ENCODE data around the gene TBX10. TPM values are rescaled to one million over a fixed set of nuclear protein-coding genes. Genes with fewer than 3 reads are reported as not detected.

Gene TBX10
- not detected in 2 replicates for total RNA-seq

GRCh38 chr11:67639438-67639859, at the start of gene TBX10:
Gene TBX10 (minus strand): TSS chr11:67639763. CDS start chr11:67639472, 291 bp downstream.

DNA sequence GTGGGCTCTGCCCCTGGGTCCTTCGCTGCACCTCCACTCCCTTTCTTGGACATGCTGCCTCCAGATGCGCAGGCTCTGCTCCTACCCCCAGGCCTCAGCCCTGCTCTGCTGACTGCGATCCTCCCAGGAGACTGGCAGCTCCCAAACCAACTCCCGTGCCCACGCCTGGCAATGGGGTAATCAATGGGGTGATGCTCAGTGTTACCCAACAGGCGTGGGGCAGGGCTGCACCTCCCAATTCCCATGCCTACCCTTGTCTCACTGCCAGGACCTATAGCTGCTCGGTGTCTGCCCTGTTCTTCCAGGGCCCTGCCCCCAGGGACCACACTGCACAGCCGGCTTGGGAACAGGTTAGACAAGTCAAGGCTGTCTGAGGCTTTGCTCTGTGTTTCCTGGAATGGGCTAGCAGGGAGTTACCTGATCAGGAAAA, 34.9 kb upstream of the TBX10 start, which contains the start of gene ALDH3B2:
ALDH3B2 (minus strand) TSS at position 182 of the 430 bp plus-strand sequence. CDS start 7,688 bp downstream, outside the sequence.

GRCh38 chr11:67629386-67630227, 10.0 kb downstream of the TBX10 start, which contains the start of gene NUDT8:
Gene NUDT8 (minus strand): TSS chr11:67629937. CDS start chr11:67629911, 26 bp downstream.

DNA sequence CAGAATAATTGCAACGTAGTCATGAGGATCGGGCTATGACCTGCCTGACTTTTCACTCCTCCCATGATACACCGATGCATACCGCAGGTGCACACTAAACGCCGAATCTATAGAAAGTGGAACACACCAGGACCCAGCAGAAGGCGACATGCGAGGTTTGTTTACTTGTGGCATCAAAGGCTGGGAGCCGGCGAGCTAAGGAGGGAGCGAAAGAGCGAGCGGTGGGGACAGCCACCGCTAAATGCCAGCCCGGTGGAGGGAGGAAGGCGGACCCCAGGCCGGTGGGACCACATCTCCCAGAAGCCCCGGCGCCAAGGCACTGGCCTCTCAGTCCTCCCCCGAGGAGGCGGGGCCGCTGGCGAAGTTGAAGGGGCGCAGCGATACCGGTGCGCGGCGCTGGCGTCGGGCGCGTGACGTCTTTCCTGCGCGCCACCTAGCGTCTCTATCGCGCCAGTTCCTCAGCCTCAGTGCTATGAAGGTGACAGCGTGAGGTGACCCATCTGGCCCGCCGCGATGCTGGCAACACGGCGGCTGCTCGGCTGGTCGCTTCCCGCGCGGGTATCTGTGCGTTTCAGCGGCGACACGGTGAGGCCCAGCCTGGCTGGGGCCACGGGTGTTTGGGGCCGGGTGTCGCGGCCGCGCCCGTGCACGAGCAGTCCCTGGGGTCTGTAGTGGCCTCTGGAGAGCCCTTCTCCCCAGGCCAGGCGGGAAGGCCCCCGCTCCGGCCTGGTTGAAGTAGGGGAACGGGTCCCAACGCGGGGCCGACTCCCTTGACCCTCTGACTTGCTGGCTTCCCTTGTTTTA, 32.9 kb downstream of the TBX10 start, which contains the start of gene NDUFV1:
NDUFV1 (plus strand) TSS at position 445 of the 804 bp plus-strand sequence; CDS start at position 514, 69 bp downstream.

DNA sequence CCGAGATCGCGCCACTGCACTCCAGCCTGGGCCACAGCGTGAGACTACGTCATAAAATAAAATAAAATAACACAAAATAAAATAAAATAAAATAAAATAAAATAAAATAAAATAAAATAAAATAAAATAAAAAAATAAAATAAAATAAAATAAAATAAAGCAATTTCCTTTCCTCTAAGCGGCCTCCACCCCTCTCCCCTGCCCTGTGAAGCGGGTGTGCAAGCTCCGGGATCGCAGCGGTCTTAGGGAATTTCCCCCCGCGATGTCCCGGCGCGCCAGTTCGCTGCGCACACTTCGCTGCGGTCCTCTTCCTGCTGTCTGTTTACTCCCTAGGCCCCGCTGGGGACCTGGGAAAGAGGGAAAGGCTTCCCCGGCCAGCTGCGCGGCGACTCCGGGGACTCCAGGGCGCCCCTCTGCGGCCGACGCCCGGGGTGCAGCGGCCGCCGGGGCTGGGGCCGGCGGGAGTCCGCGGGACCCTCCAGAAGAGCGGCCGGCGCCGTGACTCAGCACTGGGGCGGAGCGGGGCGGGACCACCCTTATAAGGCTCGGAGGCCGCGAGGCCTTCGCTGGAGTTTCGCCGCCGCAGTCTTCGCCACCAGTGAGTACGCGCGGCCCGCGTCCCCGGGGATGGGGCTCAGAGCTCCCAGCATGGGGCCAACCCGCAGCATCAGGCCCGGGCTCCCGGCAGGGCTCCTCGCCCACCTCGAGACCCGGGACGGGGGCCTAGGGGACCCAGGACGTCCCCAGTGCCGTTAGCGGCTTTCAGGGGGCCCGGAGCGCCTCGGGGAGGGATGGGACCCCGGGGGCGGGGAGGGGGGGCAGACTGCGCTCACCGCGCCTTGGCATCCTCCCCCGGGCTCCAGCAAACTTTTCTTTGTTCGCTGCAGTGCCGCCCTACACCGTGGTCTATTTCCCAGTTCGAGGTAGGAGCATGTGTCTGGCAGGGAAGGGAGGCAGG, 56.0 kb downstream of the TBX10 start, which contains the start of gene GSTP1:
GSTP1 (plus strand) TSS at position 566 of the 958 bp plus-strand sequence; CDS start at position 598, 32 bp downstream.

Other genes with a start within 250 kb of the TBX10 start
- 5.2 TPM in 2 replicates for gene RAD9A, start 247.8 kb downstream of the TBX10 start, total RNA-seq
- 250 and 273 TPM in 2 replicates for gene PPP1CA, start 237.9 kb downstream of the TBX10 start, total RNA-seq
- not detected in 2 replicates for gene TBC1D10C, start 235.7 kb downstream of the TBX10 start, total RNA-seq
- 0.15 and 0.32 TPM in 2 replicates for gene CARNS1, start 224.1 kb downstream of the TBX10 start, total RNA-seq
- gene RPS6KB2, start 211.3 kb downstream of the TBX10 start, total RNA-seq = 43.2 and 52.9 TPM in 2 replicates
- 0.30 and 0.97 TPM in 2 replicates for gene PTPRCAP, start 202.1 kb downstream of the TBX10 start, total RNA-seq
- 132 and 167 TPM in 2 replicates for gene CORO1B, start 196.3 kb downstream of the TBX10 start, total RNA-seq
- gene GPR152, start 187.0 kb downstream of the TBX10 start, total RNA-seq = not detected in 2 replicates
- 0.65 and 1.4 TPM in 2 replicates for gene CABP4, start 184.4 kb downstream of the TBX10 start, total RNA-seq
- 22.4 and 33.3 TPM in 2 replicates for gene TMEM134, start 170.5 kb downstream of the TBX10 start, total RNA-seq
- 80.1 and 97.4 TPM in 2 replicates for gene AIP, start 156.7 kb downstream of the TBX10 start, total RNA-seq
- 14.3 and 16.9 TPM in 2 replicates for gene PITPNM1, start 134.4 kb downstream of the TBX10 start, total RNA-seq
- gene CDK2AP2, start 131.6 kb downstream of the TBX10 start, total RNA-seq = 12.8 and 23.1 TPM in 2 replicates
- not detected in 2 replicates for gene CABP2, start 116.3 kb downstream of the TBX10 start, total RNA-seq
- gene GSTP1, start 56.0 kb downstream of the TBX10 start, total RNA-seq = 647 and 1,635 TPM in 2 replicates
- gene NDUFV1, start 32.8 kb downstream of the TBX10 start, total RNA-seq = 235 and 247 TPM in 2 replicates
- gene NUDT8, start 9.8 kb downstream of the TBX10 start, total RNA-seq = 12.8 and 19.5 TPM in 2 replicates
- not detected in 2 replicates for gene ACY3, start 11.0 kb upstream of the TBX10 start, total RNA-seq
- gene ALDH3B2, start 34.9 kb upstream of the TBX10 start, total RNA-seq = not detected in 2 replicates